Prostate gland (tissue), 2 donors: ENCODE data around the gene SPAST. TPM values are rescaled to one million over a fixed set of nuclear protein-coding genes. Genes with fewer than 3 reads are reported as not detected.
A peak's percentile ranks its signal among the peaks of the same experiment; 100 is the strongest.
"Not testable (repeated sequence)": the region's sequence is repeated elsewhere in the genome, so short reads cannot be mapped to it uniquely, and the experiment has no call there.

Source experiments
- DNase-seq: peaks from one replicate; pipeline ENCODE4 v3.0.0-alpha.2; 2019; ENCODE audit warnings: low spot score
- H3K27ac ChIP-seq, 2 donors: fragments of 200-600 bp; sonication (generic); 2 replicates each; pipeline ENCODE4 v1.5.1; 2017 to 2019
- H3K27me3 ChIP-seq: fragments of 200-600 bp; sonication (generic); replicated peaks from 2 replicates; pipeline ENCODE4 v1.5.1; 2019; ENCODE audit not compliant: insufficient read depth
- H3K36me3 ChIP-seq, 2 donors: fragments of 200-600 bp; sonication (generic); 1 replicate in 1 of 2; 2 replicates in 1 of 2; pipeline versions ENCODE4 v1.5.1 to v1.8.1; 2017 to 2019
- H3K4me1 ChIP-seq: fragments of 200-600 bp; sonication (generic); replicated peaks from 2 replicates; pipeline ENCODE4 v1.5.1; 2019
- H3K4me3 ChIP-seq, 2 donors: fragments of 200-600 bp; sonication (generic); 2 replicates each; pipeline ENCODE4 v1.5.1; 2017 to 2019
- H3K9me3 ChIP-seq: fragments of 200-600 bp; sonication (generic); 2 replicates; pipeline ENCODE4 v1.5.1; 2017
- POLR2A ChIP-seq: fragments of 450-650 bp; IDR thresholded peaks from one replicate; pipeline ENCODE4 v1.6.1; 2016; ENCODE audit warnings: antibody characterized with exemption, mild to moderate bottlenecking
- POLR2AphosphoS5 ChIP-seq: sonication (generic); formaldehyde crosslinking; IDR thresholded peaks from one replicate; pipeline ENCODE4 v1.6.1; 2017; ENCODE audit warnings: antibody characterized with exemption
- WGBS: methylation state at CpG from one replicate; pipeline ENCODE4 v1.1.5; 2018; 5-methylcytosine and 5-hydroxymethylcytosine counted together
- intact Hi-C: fragments of 100-400 bp; cut with DNase I; formaldehyde crosslinking; loops from one replicate; pipeline ENCODE4 v1.14.2; 2022
- total RNA-seq, 2 donors: library from RNA; depleted of rRNA; stranded (reverse); fragments of >200 nt; gene quantifications; one replicate each; pipeline ENCODE4 v1.1.0, GENCODE V29; 2016
- TF ChIP-seq, protein P1 (sequence below), 4 experiments: fragments of 200-600 bp in 2 of 4; fragments of 450-650 bp in 2 of 4; sonication (generic) in 2 of 4; IDR thresholded peaks; 1 replicate in 3 of 4; 2 replicates in 1 of 4; pipeline ENCODE4 v1.5.1; 2016 to 2019; ENCODE audit warnings: antibody characterized with exemption in 4 of 4, mild to moderate bottlenecking in 2 of 4, moderate library complexity in 2 of 4

SPAST gene
- total RNA-seq, 2 donors from 2014 or later, result 19.4 to 28.1 TPM

DNA sequence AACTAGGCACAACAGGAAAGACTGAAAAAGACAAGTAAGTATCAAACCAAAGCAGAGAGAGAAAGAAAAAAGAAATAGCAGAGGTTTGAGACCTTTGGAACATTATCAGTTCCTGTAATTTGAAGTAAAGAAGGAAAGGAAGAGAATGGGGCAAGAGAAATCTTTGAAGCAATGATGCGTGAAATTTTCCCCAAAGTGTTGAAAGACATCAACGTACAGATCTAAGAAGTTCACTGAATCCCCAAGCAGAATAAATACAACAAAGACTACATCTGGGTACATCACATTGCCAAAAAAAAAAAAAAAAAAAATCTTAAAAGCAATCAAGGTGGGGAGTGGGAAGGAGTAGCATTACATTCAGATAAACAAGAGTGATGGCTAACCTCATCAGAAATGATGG lies 96.3 kb downstream of the SPAST start:
- Histone ChIP-seq H3K4me3 (no peak overlapping the region), H3K36me3 (no peaks in the 10 kb centered on the region), H3K4me1 (no peaks in the 10 kb centered on the region), H3K27me3 (no peaks in the 10 kb centered on the region), H3K27ac (no peak overlapping the region), H3K9me3 (no peaks in the 10 kb centered on the region)
- DNase-seq, result no peak
- TF ChIP-seq POLR2AphosphoS5, result no peak
- TF ChIP-seq, protein P1, sequence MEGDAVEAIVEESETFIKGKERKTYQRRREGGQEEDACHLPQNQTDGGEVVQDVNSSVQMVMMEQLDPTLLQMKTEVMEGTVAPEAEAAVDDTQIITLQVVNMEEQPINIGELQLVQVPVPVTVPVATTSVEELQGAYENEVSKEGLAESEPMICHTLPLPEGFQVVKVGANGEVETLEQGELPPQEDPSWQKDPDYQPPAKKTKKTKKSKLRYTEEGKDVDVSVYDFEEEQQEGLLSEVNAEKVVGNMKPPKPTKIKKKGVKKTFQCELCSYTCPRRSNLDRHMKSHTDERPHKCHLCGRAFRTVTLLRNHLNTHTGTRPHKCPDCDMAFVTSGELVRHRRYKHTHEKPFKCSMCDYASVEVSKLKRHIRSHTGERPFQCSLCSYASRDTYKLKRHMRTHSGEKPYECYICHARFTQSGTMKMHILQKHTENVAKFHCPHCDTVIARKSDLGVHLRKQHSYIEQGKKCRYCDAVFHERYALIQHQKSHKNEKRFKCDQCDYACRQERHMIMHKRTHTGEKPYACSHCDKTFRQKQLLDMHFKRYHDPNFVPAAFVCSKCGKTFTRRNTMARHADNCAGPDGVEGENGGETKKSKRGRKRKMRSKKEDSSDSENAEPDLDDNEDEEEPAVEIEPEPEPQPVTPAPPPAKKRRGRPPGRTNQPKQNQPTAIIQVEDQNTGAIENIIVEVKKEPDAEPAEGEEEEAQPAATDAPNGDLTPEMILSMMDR (IDR thresholded peaks at IDR 0.05), result no peak
- no peak for TF ChIP-seq POLR2A
- whole genome bisulfite sequencing, result 100% methylated on average over 2 of the region's 2 CpGs
- intact Hi-C loops, result no loop called here

- Histone ChIP-seq H3K4me3 (no peak overlapping the region), H3K9me3 (no peaks in the 10 kb centered on the region), H3K36me3 (no peaks in the 10 kb centered on the region), H3K27me3 (no peaks in the 10 kb centered on the region), H3K27ac (no peak overlapping the region), H3K4me1 (no peaks in the 10 kb centered on the region)
- WGBS, result 65% methylated on average over 2 of the region's 2 CpGs
- DNase-seq, result no peak
- TF ChIP-seq POLR2A, result no peak
- TF ChIP-seq POLR2AphosphoS5, result no peak
- TF ChIP-seq, protein P1 (IDR thresholded peaks at IDR 0.05), result no peak
- intact Hi-C loops, result no loop called here
Measured at GRCh38 chr2:32161296-32161695, 97.9 kb downstream of the SPAST start.

DNA sequence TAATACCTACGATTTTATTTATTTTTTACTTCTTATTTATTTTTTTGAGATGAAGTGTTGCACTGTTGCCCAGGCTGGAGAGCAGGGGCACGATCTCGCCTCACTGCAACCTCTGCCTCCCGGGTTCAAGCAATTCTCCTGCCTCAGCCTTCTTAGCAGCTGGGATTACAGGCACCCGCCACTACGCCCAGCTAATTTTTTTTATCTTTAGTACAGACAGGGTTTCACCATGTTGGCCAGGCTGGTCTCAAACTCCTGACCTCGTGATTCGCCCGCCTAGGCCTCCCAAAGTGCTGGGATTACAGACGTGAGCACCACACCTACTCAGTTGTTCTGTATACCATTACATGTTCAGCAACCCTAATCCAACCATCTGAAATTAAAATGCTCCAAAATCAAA lies 100.9 kb downstream of the SPAST start:
- H3K27ac ChIP-seq, H3K27me3 ChIP-seq, intact Hi-C loops, DNase-seq, H3K9me3 ChIP-seq, H3K36me3 ChIP-seq, H3K4me3 ChIP-seq, H3K4me1 ChIP-seq: not testable (repeated sequence)
- 91% methylated on average over 10 of the region's 10 CpGs for WGBS

DNA sequence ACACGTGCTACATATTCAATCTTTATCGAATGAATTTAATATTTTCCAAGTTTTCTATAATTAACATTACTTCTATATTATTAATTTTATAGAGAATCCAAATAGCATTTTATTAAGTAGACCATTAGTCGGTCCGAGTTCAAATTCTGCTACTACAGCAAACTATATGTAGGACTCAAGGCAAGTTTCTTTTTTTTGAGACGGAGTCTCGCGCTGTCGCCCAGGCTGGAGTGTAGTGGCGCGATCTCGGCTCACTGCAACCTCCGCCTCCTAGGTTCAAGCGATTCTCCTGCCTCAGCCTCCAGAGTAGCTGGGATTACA lies 101.6 kb downstream of the SPAST start:
- H3K36me3 ChIP-seq, DNase-seq, H3K4me1 ChIP-seq, H3K27me3 ChIP-seq, H3K9me3 ChIP-seq: not testable (repeated sequence)
- Histone ChIP-seq H3K4me3 (peak overlapping the region; percentile 64 to 83), H3K27ac (peak overlapping the region; percentile 73 to 84)
- 5% methylated on average over 13 of the region's 13 CpGs for WGBS
- intact Hi-C loops, result loop anchor here (5.0 kb wide), 1 partner anchor 112 kb away; the partner anchor contains the start of gene YIPF4

DNA sequence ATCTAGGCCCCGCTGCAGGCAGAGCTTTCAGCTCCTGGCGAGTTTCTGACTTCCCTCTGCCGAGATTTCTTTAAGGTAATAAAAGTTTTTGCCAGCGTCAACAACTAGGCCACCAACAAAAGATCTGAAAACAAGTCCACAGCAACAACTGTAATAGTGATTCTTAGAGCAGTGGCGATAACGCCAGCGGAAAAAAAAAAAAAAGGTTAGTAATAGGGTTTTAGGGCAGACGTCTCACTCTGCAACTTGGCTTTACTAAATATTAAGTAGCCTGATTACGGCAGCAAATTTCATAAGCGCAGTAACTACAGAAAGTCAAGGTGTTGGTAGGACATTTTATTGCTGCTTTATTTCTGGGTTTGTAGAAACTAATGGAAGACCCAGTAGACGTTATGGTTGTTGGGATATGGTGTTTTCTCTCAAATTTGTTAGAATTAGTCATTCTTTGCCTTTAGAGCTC lies 102.8 kb downstream of the SPAST start:
- Histone ChIP-seq H3K36me3 (no peaks in the 10 kb centered on the region), H3K4me1 (no peaks in the 10 kb centered on the region), H3K27me3 (no peaks in the 10 kb centered on the region), H3K9me3 (no peaks in the 10 kb centered on the region), H3K27ac (peak overlapping the region; percentile 73 to 84), H3K4me3 (peak overlapping the region; percentile 64 to 83)
- DNase-seq, result no peak
- WGBS, result 2% methylated on average over 11 of the region's 11 CpGs
- no peak for TF ChIP-seq POLR2A
- TF ChIP-seq, protein P1 (IDR thresholded peaks at IDR 0.05), result no peak
- no peak for TF ChIP-seq POLR2AphosphoS5
- intact Hi-C loops, result loop anchor here (5.0 kb wide), 1 partner anchor 111 kb away; the partner anchor contains the start of gene YIPF4

GRCh38 chr2:32168513-32168912 lies 105.2 kb downstream of the SPAST start:
- intact Hi-C loops, result loop anchor here (5.0 kb wide), 1 partner anchor 109 kb away; the partner anchor contains the start of gene YIPF4
- Histone ChIP-seq H3K27me3 (no peaks in the 10 kb centered on the region), H3K36me3 (no peaks in the 10 kb centered on the region), H3K27ac (no peak overlapping the region), H3K4me1 (no peaks in the 10 kb centered on the region), H3K9me3 (no peaks in the 10 kb centered on the region), H3K4me3 (no peak overlapping the region)
- TF ChIP-seq POLR2AphosphoS5 (no peak), POLR2A (no peak)
- TF ChIP-seq, protein P1 (IDR thresholded peaks at IDR 0.05), result no peak
- DNase-seq, result no peak
- WGBS, result 89% methylated on average over 2 of the region's 2 CpGs
